ENCODE data around the gene PITPNM3. TPM values are rescaled to one million over a fixed set of nuclear protein-coding genes. Genes with fewer than 3 reads are reported as not detected.
A peak's percentile ranks its signal among the peaks of the same experiment; 100 is the strongest.

The PITPNM3 gene
- polyA plus RNA-seq, 3 donors: 0.29 TPM; not detected in 2

DNA sequence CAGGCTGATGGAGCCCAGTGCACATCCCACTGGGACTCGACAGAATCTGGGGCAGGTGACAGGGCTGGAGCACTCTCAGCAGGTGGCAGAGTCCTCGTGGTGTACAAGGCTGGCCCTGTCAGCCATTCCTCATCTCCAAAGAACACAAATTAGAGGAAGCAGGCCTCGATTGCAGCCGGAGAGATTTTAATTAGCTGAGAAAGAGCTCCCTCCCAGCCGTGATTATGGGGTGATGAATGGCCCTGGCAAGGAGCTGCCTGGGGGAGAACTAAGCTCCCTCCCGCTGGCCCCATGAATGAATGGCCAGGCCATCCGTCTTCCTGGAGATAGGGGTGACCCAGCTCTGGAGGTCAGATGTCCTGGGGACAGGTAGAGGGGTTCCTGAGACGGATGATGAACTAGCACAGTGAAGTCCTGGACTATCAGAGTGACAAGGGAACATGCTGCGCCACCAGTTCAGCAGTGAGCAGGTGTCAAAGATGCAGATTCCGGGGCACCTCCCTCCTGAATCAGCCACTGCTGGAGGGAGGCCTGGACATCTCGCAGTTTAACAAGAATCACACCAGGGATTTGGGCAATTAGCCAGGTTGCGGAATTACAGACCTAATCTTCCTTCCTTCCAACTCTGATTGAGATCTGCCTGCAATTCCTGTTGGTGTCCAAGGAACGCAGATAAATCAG lies 76.6 kb downstream of the PITPNM3 start:
- Mint-ChIP-seq H3K4me1 (no peaks in the 10 kb centered on the region), H3K9me3 (no peaks in the 10 kb centered on the region), H3K4me3 (no peak overlapping the region), H3K27ac (peak overlapping the region in 1 of 7 donors; percentile 27), H3K27me3 (ENCODE audit: low read depth in 3 of 3) (peaks cover 6 to 11% (median 10%) of the 10 kb centered on the region in 3 donors), H3K36me3 (no peaks in the 10 kb centered on the region)
- Histone ChIP-seq H3K27me3 (ENCODE audit: control insufficient read depth in 2 of 2, insufficient read depth in 2 of 2, low read length in 2 of 2) (no peaks in the 10 kb centered on the region), H2AFZ (ENCODE audit: insufficient read depth, low read depth, low read length, poor library complexity, severe bottlenecking) (no peak overlapping the region), H3K4me3 (replicated peaks in 1 of 3; ENCODE audit: low read depth in 2 of 3, low read length in 3 of 3) (no peak overlapping the region), H3K9me3 (replicated peaks in 1 of 2; ENCODE audit: control insufficient read depth in 1 of 2, insufficient read depth in 1 of 2, low read length in 2 of 2) (no peaks in the 10 kb centered on the region), H3K79me2 (ENCODE audit: insufficient read depth, low read length) (no peaks in the 10 kb centered on the region), H3K36me3 (replicated peaks in 1 of 2; ENCODE audit: control insufficient read depth in 1 of 2, insufficient read depth in 2 of 2, low read length in 2 of 2) (no peaks in the 10 kb centered on the region), H3K27ac (ENCODE audit: low read depth in 1 of 2, low read length in 2 of 2) (no peak overlapping the region), H3K9ac (ENCODE audit: insufficient read depth, low read length, poor library complexity, severe bottlenecking) (no peak overlapping the region), H4K20me1 (ENCODE audit: insufficient read depth, low read length) (no peaks in the 10 kb centered on the region), H3K4me1 (ENCODE audit: control insufficient read depth in 1 of 2, insufficient read depth in 2 of 2, low read length in 2 of 2) (no peaks in the 10 kb centered on the region), H3K4me2 (replicated peaks; ENCODE audit: extremely low read depth, low read length, poor library complexity, severe bottlenecking) (no peak overlapping the region)
- TF ChIP-seq, protein P1, sequence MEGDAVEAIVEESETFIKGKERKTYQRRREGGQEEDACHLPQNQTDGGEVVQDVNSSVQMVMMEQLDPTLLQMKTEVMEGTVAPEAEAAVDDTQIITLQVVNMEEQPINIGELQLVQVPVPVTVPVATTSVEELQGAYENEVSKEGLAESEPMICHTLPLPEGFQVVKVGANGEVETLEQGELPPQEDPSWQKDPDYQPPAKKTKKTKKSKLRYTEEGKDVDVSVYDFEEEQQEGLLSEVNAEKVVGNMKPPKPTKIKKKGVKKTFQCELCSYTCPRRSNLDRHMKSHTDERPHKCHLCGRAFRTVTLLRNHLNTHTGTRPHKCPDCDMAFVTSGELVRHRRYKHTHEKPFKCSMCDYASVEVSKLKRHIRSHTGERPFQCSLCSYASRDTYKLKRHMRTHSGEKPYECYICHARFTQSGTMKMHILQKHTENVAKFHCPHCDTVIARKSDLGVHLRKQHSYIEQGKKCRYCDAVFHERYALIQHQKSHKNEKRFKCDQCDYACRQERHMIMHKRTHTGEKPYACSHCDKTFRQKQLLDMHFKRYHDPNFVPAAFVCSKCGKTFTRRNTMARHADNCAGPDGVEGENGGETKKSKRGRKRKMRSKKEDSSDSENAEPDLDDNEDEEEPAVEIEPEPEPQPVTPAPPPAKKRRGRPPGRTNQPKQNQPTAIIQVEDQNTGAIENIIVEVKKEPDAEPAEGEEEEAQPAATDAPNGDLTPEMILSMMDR (IDR thresholded peaks at IDR 0.05): no peak
- intact Hi-C loops (cut with micrococcal nuclease): loop anchor here in 1 of 2 donors (10.0 kb wide), 1 partner anchor 165 kb away; the partner anchor contains the start of genes KIAA0753 and TXNDC17
- DNase-seq: no peak
- 95% methylated on average over 8 of the region's 13 CpGs for WGBS (ENCODE audit: insufficient coverage)

GRCh38 chr17:6478486-6478885 lies 77.9 kb downstream of the PITPNM3 start:
- Mint-ChIP-seq H3K4me1 (no peaks in the 10 kb centered on the region), H3K27ac (no peak overlapping the region), H3K27me3 (ENCODE audit: low read depth in 3 of 3) (peaks cover 8 to 16% (median 13%) of the 10 kb centered on the region in 3 donors), H3K9me3 (no peaks in the 10 kb centered on the region), H3K36me3 (no peaks in the 10 kb centered on the region), H3K4me3 (no peak overlapping the region)
- no peak overlapping the region for H2AFZ ChIP-seq (ENCODE audit: insufficient read depth, low read depth, low read length, poor library complexity, severe bottlenecking)
- no peaks in the 10 kb centered on the region for H3K79me2 ChIP-seq (ENCODE audit: insufficient read depth, low read length)
- no peaks in the 10 kb centered on the region for H3K4me1 ChIP-seq (ENCODE audit: control insufficient read depth in 1 of 2, insufficient read depth in 2 of 2, low read length in 2 of 2)
- no peaks in the 10 kb centered on the region for H3K9me3 ChIP-seq (replicated peaks in 1 of 2; ENCODE audit: control insufficient read depth in 1 of 2, insufficient read depth in 1 of 2, low read length in 2 of 2)
- H3K27me3 ChIP-seq (ENCODE audit: control insufficient read depth in 2 of 2, insufficient read depth in 2 of 2, low read length in 2 of 2): no peaks in the 10 kb centered on the region
- no peak for DNase-seq
- H3K27ac ChIP-seq (ENCODE audit: low read depth in 1 of 2, low read length in 2 of 2): no peak overlapping the region
- no peak overlapping the region for H3K9ac ChIP-seq (ENCODE audit: insufficient read depth, low read length, poor library complexity, severe bottlenecking)
- WGBS (ENCODE audit: insufficient coverage): 88% methylated on average over 11 of the region's 11 CpGs
- H3K4me2 ChIP-seq (replicated peaks; ENCODE audit: extremely low read depth, low read length, poor library complexity, severe bottlenecking): no peak overlapping the region
- no peaks in the 10 kb centered on the region for H4K20me1 ChIP-seq (ENCODE audit: insufficient read depth, low read length)
- no peak overlapping the region for H3K4me3 ChIP-seq (replicated peaks in 1 of 3; ENCODE audit: low read depth in 2 of 3, low read length in 3 of 3)
- intact Hi-C loops (cut with micrococcal nuclease): loop anchor here in 1 of 2 donors (10.0 kb wide), 1 partner anchor 166 kb away; the partner anchor contains the start of genes KIAA0753 and TXNDC17
- H3K36me3 ChIP-seq (replicated peaks in 1 of 2; ENCODE audit: control insufficient read depth in 1 of 2, insufficient read depth in 2 of 2, low read length in 2 of 2): no peaks in the 10 kb centered on the region
- TF ChIP-seq, protein P1 (IDR thresholded peaks at IDR 0.05): no peak
